Prostate gland (tissue), 2 donors: ENCODE results near the gene NFIC. TPM values are rescaled to one million over a fixed set of nuclear protein-coding genes. Genes with fewer than 3 reads are reported as not detected.

Experiments used
- DNase-seq: peaks from one replicate; pipeline ENCODE4 v3.0.0-alpha.2; 2019; ENCODE audit warnings: low spot score
- H3K27ac ChIP-seq, 2 donors: fragments of 200-600 bp; sonication (generic); 2 replicates each; pipeline ENCODE4 v1.5.1; 2017 to 2019
- H3K27me3 ChIP-seq: fragments of 200-600 bp; sonication (generic); replicated peaks from 2 replicates; pipeline ENCODE4 v1.5.1; 2019; ENCODE audit not compliant: insufficient read depth
- H3K36me3 ChIP-seq, 2 donors: fragments of 200-600 bp; sonication (generic); 1 replicate in 1 of 2; 2 replicates in 1 of 2; pipeline versions ENCODE4 v1.5.1 to v1.8.1; 2017 to 2019
- H3K4me1 ChIP-seq: fragments of 200-600 bp; sonication (generic); replicated peaks from 2 replicates; pipeline ENCODE4 v1.5.1; 2019
- H3K4me3 ChIP-seq, 2 donors: fragments of 200-600 bp; sonication (generic); 2 replicates each; pipeline ENCODE4 v1.5.1; 2017 to 2019
- H3K9me3 ChIP-seq: fragments of 200-600 bp; sonication (generic); 2 replicates; pipeline ENCODE4 v1.5.1; 2017
- CTCF ChIP-seq, 4 experiments: fragments of 200-600 bp in 2 of 4; fragments of 450-650 bp in 2 of 4; sonication (generic) in 2 of 4; IDR thresholded peaks; 1 replicate in 3 of 4; 2 replicates in 1 of 4; pipeline ENCODE4 v1.5.1; 2016 to 2019; ENCODE audit warnings: antibody characterized with exemption in 4 of 4, mild to moderate bottlenecking in 2 of 4, moderate library complexity in 2 of 4
- POLR2A ChIP-seq: fragments of 450-650 bp; IDR thresholded peaks from one replicate; pipeline ENCODE4 v1.6.1; 2016; ENCODE audit warnings: antibody characterized with exemption, mild to moderate bottlenecking
- POLR2AphosphoS5 ChIP-seq: sonication (generic); formaldehyde crosslinking; IDR thresholded peaks from one replicate; pipeline ENCODE4 v1.6.1; 2017; ENCODE audit warnings: antibody characterized with exemption
- WGBS: methylation state at CpG from one replicate; pipeline ENCODE4 v1.1.5; 2018; 5-methylcytosine and 5-hydroxymethylcytosine counted together
- intact Hi-C: fragments of 100-400 bp; cut with DNase I; formaldehyde crosslinking; loops from one replicate; pipeline ENCODE4 v1.14.2; 2022
- total RNA-seq, 2 donors: library from RNA; depleted of rRNA; stranded (reverse); fragments of >200 nt; gene quantifications; one replicate each; pipeline ENCODE4 v1.1.0, GENCODE V29; 2016

The NFIC gene
- total RNA-seq, 2 donors from 2014 or later, result 160 to 168 TPM

- intact Hi-C loops, result no loop called here
- Histone ChIP-seq H3K36me3 (no peaks in the 10 kb centered on the region), H3K9me3 (no peaks in the 10 kb centered on the region), H3K27ac (peak overlapping the region; percentile 74 to 79), H3K4me3 (no peak overlapping the region), H3K4me1 (peaks cover 12% of the 10 kb centered on the region), H3K27me3 (no peaks in the 10 kb centered on the region)
- TF ChIP-seq POLR2AphosphoS5 (no peak), CTCF (IDR thresholded peaks at IDR 0.05) (no peak), POLR2A (no peak)
- DNase-seq, result no peak
- WGBS, result 83% methylated on average over 14 of the region's 14 CpGs
Observed at GRCh38 chr19:3382460-3383100, 16.2 kb downstream of the NFIC start.

- Histone ChIP-seq H3K9me3 (no peaks in the 10 kb centered on the region), H3K4me3 (no peak overlapping the region), H3K27me3 (no peaks in the 10 kb centered on the region), H3K27ac (peak overlapping the region; percentile 74 to 79), H3K36me3 (no peaks in the 10 kb centered on the region), H3K4me1 (peaks cover 14% of the 10 kb centered on the region)
- intact Hi-C loops, result no loop called here
- WGBS, result 44% methylated on average over 13 of the region's 13 CpGs
- no peak for DNase-seq
- no peak for TF ChIP-seq POLR2A
- no peak for TF ChIP-seq CTCF (IDR thresholded peaks at IDR 0.05)
- no peak for TF ChIP-seq POLR2AphosphoS5
Observed at GRCh38 chr19:3383121-3383722, 16.8 kb downstream of the NFIC start.

- TF ChIP-seq POLR2A (no peak), CTCF (IDR thresholded peaks at IDR 0.05) (no peak), POLR2AphosphoS5 (no peak)
- intact Hi-C loops, result no loop called here
Observed at GRCh38 chr19:3386447-3387234, 20.3 kb downstream of the NFIC start.

GRCh38 chr19:3387645-3388589, 21.5 kb downstream of the NFIC start:
- intact Hi-C loops, result no loop called here
- TF ChIP-seq CTCF (IDR thresholded peaks at IDR 0.05) (peak in 2 of 4 experiments; percentile 29 to 52), POLR2AphosphoS5 (peak; percentile 75), POLR2A (peak; percentile 59)
- H3K9me3 ChIP-seq, result no peaks in the 10 kb centered on the region
- no peak overlapping the region for H3K4me3 ChIP-seq
- 39% methylated on average over 24 of the region's 42 CpGs for WGBS
- peaks cover 23% of the 10 kb centered on the region for H3K4me1 ChIP-seq
- H3K27me3 ChIP-seq, result no peaks in the 10 kb centered on the region
- DNase-seq, result peak; percentile 91
- H3K27ac ChIP-seq, result peak overlapping the region; percentile 79 to 90
- H3K36me3 ChIP-seq, result no peaks in the 10 kb centered on the region

More at GRCh38 chr19:3386447-3387234, 20.3 kb downstream of the NFIC start:
- no peak for DNase-seq
- Histone ChIP-seq H3K4me3 (no peak overlapping the region), H3K27ac (peak overlapping the region; percentile 79 to 90), H3K27me3 (no peaks in the 10 kb centered on the region), H3K9me3 (no peaks in the 10 kb centered on the region), H3K4me1 (peaks cover 23% of the 10 kb centered on the region), H3K36me3 (no peaks in the 10 kb centered on the region)
- WGBS, result 74% methylated on average over 25 of the region's 25 CpGs
